Panc1 (cell line): ENCODE results near the gene PML. TPM values are rescaled to one million over a fixed set of nuclear protein-coding genes. Genes with fewer than 3 reads are reported as not detected.

Experiments
- ATAC-seq: fragments of 200-7000 bp; cut with Tn5 transposase; 2 replicates; pipeline ENCODE4 v1.9.1; 2020; ENCODE audit warnings: mild to moderate bottlenecking, moderate library complexity
- BruUV-seq: library from RNA; stranded (reverse); fragments of 400-500 nt; replicated peaks from 2 replicates; lab custom pipeline; 2021; lab: Mats Ljungman, UMichigan
- CTCF ChIA-PET: fragments of 300-600 bp; sonication (Branson Sonifier 250); formaldehyde crosslinking; loops from one replicate; lab custom pipeline; 2022; ENCODE audit warnings: antibody characterized with exemption; lab: Charles Lee
- POLR2A ChIA-PET: fragments of 300-600 bp; sonication (Branson Sonifier 250); formaldehyde crosslinking; loops from one replicate; lab custom pipeline; 2022; ENCODE audit warnings: antibody characterized with exemption; lab: Charles Lee
- DNase-seq: peaks from one replicate; pipeline ENCODE4 v3.0.0-alpha.2; 2010; ENCODE audit warnings: low read depth, low spot score
- H3K27ac ChIP-seq: 2 replicates; pipeline ENCODE4 v1.5.1; 2011; ENCODE audit warnings: mild to moderate bottlenecking, low read length, inconsistent platforms
- H3K27me3 ChIP-seq: fragments of 200-500 bp; sonication (Bioruptor generic); 2 replicates; pipeline ENCODE4 v1.6.0; 2014; ENCODE audit warnings: low read length, inconsistent platforms; ENCODE audit not compliant: control insufficient read depth, insufficient read depth
- H3K36me3 ChIP-seq: fragments of 200-500 bp; sonication (Bioruptor generic); 2 replicates; pipeline ENCODE4 v1.5.1; 2014; ENCODE audit warnings: inconsistent platforms, mild to moderate bottlenecking, low read length, moderate library complexity; ENCODE audit not compliant: control insufficient read depth, insufficient read depth
- H3K4me1 ChIP-seq: 2 replicates; pipeline ENCODE4 v1.5.1; 2011; ENCODE audit warnings: inconsistent platforms, mild to moderate bottlenecking, low read length, moderate library complexity; ENCODE audit not compliant: control insufficient read depth, insufficient read depth
- H3K4me3 ChIP-seq, 2 experiments: 2 replicates each; pipeline ENCODE4 v1.5.1; 2011 to 2012; ENCODE audit warnings: low read depth in 2 of 2, low read length in 2 of 2, mild to moderate bottlenecking in 2 of 2, inconsistent platforms in 1 of 2, moderate library complexity in 1 of 2
- H3K9me3 ChIP-seq: fragments of 200-500 bp; sonication (Bioruptor generic); 2 replicates; pipeline ENCODE4 v1.5.1; 2014; ENCODE audit warnings: low read depth, mild to moderate bottlenecking, inconsistent platforms, low read length, moderate library complexity; ENCODE audit not compliant: control insufficient read depth, insufficient read depth
- POLR2AphosphoS5 ChIP-seq: IDR thresholded peaks from 2 replicates; pipeline ENCODE4 v1.6.1; 2012; ENCODE audit warnings: mild to moderate bottlenecking, low read depth, low read length, moderate library complexity
- SIN3A ChIP-seq: IDR thresholded peaks from 2 replicates; pipeline ENCODE4 v1.6.1; 2012; ENCODE audit warnings: low read depth, mild to moderate bottlenecking, low read length, moderate library complexity, borderline replicate concordance; ENCODE audit not compliant: insufficient read depth
- TCF7L2 ChIP-seq: IDR thresholded peaks from 2 replicates; pipeline ENCODE4 v1.6.1; 2011; ENCODE audit warnings: mild to moderate bottlenecking, low read depth, low read length, inconsistent platforms
- in situ Hi-C: cut with HindIII; loops from 2 replicates; pipeline ENCODE4 v1.10.0; 2016; ENCODE audit warnings: low sequenced_read_pairs, low pct_unique_long_range_greater_than_20kb
- intact Hi-C: fragments of 100-400 bp; cut with micrococcal nuclease; formaldehyde crosslinking; loops from one replicate; pipeline ENCODE4 v1.10.0; 2022; ENCODE audit not compliant: unreplicated experiment
- total RNA-seq: library from RNA; stranded (reverse); gene quantifications from one replicate; pipeline ENCODE4 v1.2.1, GENCODE V29; 2021; ENCODE audit not compliant: unreplicated experiment
- TF ChIP-seq, protein P1 (sequence below), 2 experiments: IDR thresholded peaks; 2 replicates each; pipeline ENCODE4 v1.6.1; 2011 to 2012; ENCODE audit warnings: low read depth in 2 of 2, control low read depth in 1 of 2, low read length in 1 of 2, mild to moderate bottlenecking in 1 of 2, moderate library complexity in 1 of 2; ENCODE audit not compliant: insufficient read depth in 1 of 2
- TF ChIP-seq, protein P2 (sequence below): fragments of 450-650 bp; IDR thresholded peaks from 2 replicates; pipeline ENCODE4 v1.5.1; 2017; ENCODE audit warnings: mild to moderate bottlenecking

The PML gene
- total RNA-seq, 1 experiment from 2014 or later: 52.2 TPM

DNA sequence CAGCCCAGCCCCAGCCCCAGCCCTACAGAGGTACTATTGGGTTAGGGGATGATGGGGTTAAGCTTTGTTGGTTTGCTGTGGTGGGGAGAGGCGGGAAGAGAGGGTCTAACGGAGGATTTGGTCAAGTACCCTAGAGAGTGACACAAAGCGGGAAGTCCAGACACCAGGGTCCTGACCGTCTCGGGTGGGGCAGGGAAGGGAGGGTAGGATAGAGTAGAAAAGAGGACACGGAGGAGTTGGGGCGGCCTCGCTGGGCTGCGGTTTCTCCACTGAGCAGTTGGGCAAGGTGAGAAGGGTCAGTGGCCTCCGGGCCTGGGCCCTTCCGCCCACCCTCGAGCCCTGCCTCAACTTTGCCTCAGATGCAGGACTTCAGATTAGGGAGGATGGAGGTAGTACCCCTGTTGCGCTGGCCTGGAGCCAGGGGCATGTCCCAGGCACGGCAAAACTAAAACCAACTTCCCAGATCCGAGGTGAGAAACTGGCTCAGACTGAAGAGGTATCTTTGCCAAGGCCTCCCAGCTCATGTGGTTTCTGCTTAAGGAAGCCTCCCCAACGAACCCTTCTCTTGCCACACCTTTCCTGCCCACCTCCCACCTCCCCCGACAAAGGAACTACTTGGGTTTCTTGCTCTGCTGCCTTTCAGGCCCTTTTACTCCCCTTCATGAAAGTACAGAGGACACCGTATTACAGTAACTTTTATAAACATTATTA is 551 bp downstream of the PML start:
- TF ChIP-seq, protein P1, sequence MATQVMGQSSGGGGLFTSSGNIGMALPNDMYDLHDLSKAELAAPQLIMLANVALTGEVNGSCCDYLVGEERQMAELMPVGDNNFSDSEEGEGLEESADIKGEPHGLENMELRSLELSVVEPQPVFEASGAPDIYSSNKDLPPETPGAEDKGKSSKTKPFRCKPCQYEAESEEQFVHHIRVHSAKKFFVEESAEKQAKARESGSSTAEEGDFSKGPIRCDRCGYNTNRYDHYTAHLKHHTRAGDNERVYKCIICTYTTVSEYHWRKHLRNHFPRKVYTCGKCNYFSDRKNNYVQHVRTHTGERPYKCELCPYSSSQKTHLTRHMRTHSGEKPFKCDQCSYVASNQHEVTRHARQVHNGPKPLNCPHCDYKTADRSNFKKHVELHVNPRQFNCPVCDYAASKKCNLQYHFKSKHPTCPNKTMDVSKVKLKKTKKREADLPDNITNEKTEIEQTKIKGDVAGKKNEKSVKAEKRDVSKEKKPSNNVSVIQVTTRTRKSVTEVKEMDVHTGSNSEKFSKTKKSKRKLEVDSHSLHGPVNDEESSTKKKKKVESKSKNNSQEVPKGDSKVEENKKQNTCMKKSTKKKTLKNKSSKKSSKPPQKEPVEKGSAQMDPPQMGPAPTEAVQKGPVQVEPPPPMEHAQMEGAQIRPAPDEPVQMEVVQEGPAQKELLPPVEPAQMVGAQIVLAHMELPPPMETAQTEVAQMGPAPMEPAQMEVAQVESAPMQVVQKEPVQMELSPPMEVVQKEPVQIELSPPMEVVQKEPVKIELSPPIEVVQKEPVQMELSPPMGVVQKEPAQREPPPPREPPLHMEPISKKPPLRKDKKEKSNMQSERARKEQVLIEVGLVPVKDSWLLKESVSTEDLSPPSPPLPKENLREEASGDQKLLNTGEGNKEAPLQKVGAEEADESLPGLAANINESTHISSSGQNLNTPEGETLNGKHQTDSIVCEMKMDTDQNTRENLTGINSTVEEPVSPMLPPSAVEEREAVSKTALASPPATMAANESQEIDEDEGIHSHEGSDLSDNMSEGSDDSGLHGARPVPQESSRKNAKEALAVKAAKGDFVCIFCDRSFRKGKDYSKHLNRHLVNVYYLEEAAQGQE (IDR thresholded peaks at IDR 0.05; ENCODE audit: insufficient read depth in 1 of 2, low read depth in 2 of 2, low read length in 1 of 2): no peak
- no peak for TF ChIP-seq POLR2AphosphoS5
- ATAC-seq (peak; percentile 39), DNase-seq (no peak)
- Histone ChIP-seq H3K4me1 (peaks cover 38% of the 10 kb centered on the region), H3K9me3 (no peaks in the 10 kb centered on the region), H3K36me3 (no peaks in the 10 kb centered on the region; the same call in 1 of the 2 replicates), H3K27ac (peak overlapping the region; percentile 87), H3K27me3 (no peaks in the 10 kb centered on the region), H3K4me3 (peak overlapping the region; percentile 82 to 89)
- BruUV-seq: TSS peak; percentile 64
- in situ Hi-C loops (no loop called here), intact Hi-C loops (no loop called here)
- POLR2A ChIA-PET: interaction anchor here (0.7 kb wide), 3 partner anchors 9 to 389 kb away, joined by 3 to 7 read pairs (median 4); no protein-coding TSS in a partner anchor
- CTCF ChIA-PET: interaction anchor here (1.5 to 2.2 kb wide), 2 partner anchors 23 to 54 kb away, joined by 4 to 16 read pairs; no protein-coding TSS in a partner anchor

DNA sequence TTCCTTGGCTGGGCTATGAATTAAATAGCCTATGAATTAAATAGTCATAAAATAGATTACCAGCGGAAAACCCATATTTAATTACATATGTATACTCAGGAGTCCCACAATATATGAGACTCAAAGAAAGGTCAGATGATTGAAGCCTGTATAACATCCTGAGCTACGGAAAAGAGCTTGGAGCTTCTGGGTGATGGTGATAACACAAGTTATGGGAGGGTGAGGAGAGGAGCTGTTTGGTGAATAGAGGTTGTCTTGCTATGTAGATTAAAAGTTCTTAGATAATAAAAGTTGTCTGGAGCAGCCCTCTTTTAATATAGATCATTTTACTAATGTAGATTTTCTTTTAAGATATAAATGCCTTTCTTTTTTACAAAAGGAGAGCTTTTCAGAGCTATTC is 1.8 kb downstream of the PML start:
- POLR2A ChIA-PET: no interaction called here
- H3K27me3 ChIP-seq: no peaks in the 10 kb centered on the region
- no TSS peak for BruUV-seq
- no peak for ATAC-seq
- H3K4me1 ChIP-seq: peaks cover 34% of the 10 kb centered on the region
- DNase-seq: no peak
- peak overlapping the region; percentile 87 for H3K27ac ChIP-seq
- in situ Hi-C loops: no loop called here
- H3K36me3 ChIP-seq: no peaks in the 10 kb centered on the region; the same call in 1 of the 2 replicates
- CTCF ChIA-PET: interaction anchor here (0.5 to 1.1 kb wide), 5 partner anchors 10 to 498 kb away, joined by 3 to 5 read pairs (median 4); no protein-coding TSS in a partner anchor
- TF ChIP-seq SIN3A (no peak), TCF7L2 (no peak), POLR2AphosphoS5 (no peak)
- TF ChIP-seq, protein P2, sequence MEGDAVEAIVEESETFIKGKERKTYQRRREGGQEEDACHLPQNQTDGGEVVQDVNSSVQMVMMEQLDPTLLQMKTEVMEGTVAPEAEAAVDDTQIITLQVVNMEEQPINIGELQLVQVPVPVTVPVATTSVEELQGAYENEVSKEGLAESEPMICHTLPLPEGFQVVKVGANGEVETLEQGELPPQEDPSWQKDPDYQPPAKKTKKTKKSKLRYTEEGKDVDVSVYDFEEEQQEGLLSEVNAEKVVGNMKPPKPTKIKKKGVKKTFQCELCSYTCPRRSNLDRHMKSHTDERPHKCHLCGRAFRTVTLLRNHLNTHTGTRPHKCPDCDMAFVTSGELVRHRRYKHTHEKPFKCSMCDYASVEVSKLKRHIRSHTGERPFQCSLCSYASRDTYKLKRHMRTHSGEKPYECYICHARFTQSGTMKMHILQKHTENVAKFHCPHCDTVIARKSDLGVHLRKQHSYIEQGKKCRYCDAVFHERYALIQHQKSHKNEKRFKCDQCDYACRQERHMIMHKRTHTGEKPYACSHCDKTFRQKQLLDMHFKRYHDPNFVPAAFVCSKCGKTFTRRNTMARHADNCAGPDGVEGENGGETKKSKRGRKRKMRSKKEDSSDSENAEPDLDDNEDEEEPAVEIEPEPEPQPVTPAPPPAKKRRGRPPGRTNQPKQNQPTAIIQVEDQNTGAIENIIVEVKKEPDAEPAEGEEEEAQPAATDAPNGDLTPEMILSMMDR: no peak
- TF ChIP-seq, protein P1 (IDR thresholded peaks at IDR 0.05; ENCODE audit: insufficient read depth in 1 of 2, low read depth in 2 of 2, low read length in 1 of 2): no peak
- H3K4me3 ChIP-seq: peak overlapping the region; percentile 82 to 89
- no peaks in the 10 kb centered on the region for H3K9me3 ChIP-seq
- intact Hi-C loops: no loop called here
